ENCODE results near the gene HABP4.

- no peak for TF ChIP-seq CTCF (IDR thresholded peaks at IDR 0.05 in 8 of 11, conservative IDR thresholded peaks at IDR 0.05 in 3 of 11)
- no peak for TF ChIP-seq POLR2A (IDR thresholded peaks at IDR 0.05)
- TF ChIP-seq POLR2AphosphoS5 (IDR thresholded peaks at IDR 0.05) = no peak
Measured at GRCh38 chr9:96494215-96494800, 44.3 kb downstream of the HABP4 start.

Data from spleen (tissue), 7 donors.